ENCODE results near the gene REXO1. TPM values are rescaled to one million over a fixed set of nuclear protein-coding genes. Genes with fewer than 3 reads are reported as not detected.

REXO1 gene
- total RNA-seq, 2 donors from 2014 or later, result 42.0 to 51.7 TPM

DNA sequence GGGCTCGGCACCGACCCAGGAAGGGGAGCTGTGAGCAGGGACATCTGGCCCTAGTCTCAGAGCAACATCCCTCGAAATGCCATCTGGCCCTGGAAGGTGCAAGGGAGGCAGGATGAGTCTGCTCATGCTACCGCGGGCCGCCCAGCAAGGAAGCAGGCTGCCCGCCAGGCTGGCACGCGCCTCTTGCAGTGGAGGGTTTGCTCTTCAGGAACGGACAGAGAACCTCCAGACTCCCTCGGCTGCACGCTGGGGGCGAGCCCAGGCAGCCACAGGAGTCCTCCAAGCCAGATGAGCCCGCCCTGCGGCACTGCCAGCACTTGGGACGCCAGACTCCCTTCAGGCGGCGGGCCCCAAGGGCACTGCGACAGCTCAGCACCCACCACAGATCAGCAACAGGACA lies 26.1 kb downstream of the REXO1 start:
- peaks cover 25% of the 10 kb centered on the region for H3K36me3 ChIP-seq
- H3K9me3 ChIP-seq, result no peaks in the 10 kb centered on the region
- H3K27ac ChIP-seq, result no peak overlapping the region
- TF ChIP-seq, protein P1, sequence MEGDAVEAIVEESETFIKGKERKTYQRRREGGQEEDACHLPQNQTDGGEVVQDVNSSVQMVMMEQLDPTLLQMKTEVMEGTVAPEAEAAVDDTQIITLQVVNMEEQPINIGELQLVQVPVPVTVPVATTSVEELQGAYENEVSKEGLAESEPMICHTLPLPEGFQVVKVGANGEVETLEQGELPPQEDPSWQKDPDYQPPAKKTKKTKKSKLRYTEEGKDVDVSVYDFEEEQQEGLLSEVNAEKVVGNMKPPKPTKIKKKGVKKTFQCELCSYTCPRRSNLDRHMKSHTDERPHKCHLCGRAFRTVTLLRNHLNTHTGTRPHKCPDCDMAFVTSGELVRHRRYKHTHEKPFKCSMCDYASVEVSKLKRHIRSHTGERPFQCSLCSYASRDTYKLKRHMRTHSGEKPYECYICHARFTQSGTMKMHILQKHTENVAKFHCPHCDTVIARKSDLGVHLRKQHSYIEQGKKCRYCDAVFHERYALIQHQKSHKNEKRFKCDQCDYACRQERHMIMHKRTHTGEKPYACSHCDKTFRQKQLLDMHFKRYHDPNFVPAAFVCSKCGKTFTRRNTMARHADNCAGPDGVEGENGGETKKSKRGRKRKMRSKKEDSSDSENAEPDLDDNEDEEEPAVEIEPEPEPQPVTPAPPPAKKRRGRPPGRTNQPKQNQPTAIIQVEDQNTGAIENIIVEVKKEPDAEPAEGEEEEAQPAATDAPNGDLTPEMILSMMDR (IDR thresholded peaks at IDR 0.05), result no peak
- no peak overlapping the region for H3K4me3 ChIP-seq
- intact Hi-C loops (cut with DNase I), result no loop called here
- H3K9ac ChIP-seq (ENCODE audit: low read depth in 2 of 2, low read length in 2 of 2), result no peak overlapping the region
- H3K27me3 ChIP-seq, result no peaks in the 10 kb centered on the region
- no peaks in the 10 kb centered on the region for H3K4me1 ChIP-seq
- DNase-seq, result no peak

DNA sequence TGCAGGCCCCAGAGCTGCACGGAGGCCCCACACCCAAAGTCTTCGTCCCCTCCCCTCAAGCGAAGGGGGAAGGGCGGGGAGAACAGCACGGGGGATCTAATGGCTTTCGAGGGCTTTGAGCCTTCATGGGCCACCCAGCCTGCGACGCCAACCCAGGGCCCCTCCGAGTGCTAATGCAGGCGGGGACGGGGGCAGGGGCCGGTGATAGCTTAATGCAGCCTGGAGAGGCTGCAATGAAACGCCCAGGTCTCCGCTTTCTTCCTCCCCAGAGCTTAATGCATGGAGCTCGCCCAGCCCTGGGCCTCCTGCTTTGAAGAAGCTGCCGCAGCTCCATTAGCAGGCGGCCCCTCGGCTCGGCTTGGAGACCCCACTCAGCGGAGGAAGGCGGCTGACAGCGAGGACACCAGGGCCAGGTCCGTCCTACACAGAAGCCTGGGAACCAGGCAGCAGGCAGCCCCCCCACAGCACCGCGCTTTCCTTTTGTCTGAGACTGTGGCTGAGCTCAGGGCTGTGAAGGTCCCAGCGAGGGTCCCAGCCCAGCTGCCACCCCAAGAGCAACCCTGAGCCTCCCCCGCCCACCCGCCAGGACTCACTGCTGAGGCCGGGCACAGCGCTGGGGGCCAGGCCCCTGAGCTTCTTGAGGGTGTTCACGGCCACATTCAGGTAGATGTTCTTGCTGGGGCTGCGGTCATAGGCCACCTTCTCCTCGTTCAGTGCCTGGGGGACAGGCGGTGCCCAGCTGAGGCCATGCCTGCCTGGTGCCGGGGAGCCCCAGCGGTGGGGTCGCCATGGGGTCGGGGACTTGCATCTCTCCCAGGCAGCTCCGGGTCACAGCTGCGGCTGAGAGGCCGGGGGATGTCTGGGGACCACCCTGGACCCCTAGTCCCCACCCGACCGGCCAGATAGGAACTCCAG lies 28.7 kb downstream of the REXO1 start:
- no peak overlapping the region for H3K4me3 ChIP-seq
- no peaks in the 10 kb centered on the region for H3K4me1 ChIP-seq
- intact Hi-C loops (cut with DNase I), result no loop called here
- peaks cover 25% of the 10 kb centered on the region for H3K36me3 ChIP-seq
- DNase-seq, result no peak
- no peaks in the 10 kb centered on the region for H3K9me3 ChIP-seq
- no peaks in the 10 kb centered on the region for H3K27me3 ChIP-seq
- TF ChIP-seq, protein P1 (IDR thresholded peaks at IDR 0.05), result no peak
- no peak overlapping the region for H3K9ac ChIP-seq (ENCODE audit: low read depth in 2 of 2, low read length in 2 of 2)
- no peak overlapping the region for H3K27ac ChIP-seq

- intact Hi-C loops (cut with DNase I), result no loop called here
- H3K9ac ChIP-seq (ENCODE audit: low read depth in 2 of 2, low read length in 2 of 2), result no peak overlapping the region
- no peaks in the 10 kb centered on the region for H3K27me3 ChIP-seq
- H3K36me3 ChIP-seq, result peaks cover 23% of the 10 kb centered on the region
- no peaks in the 10 kb centered on the region for H3K4me1 ChIP-seq
- TF ChIP-seq, protein P1 (IDR thresholded peaks at IDR 0.05), result no peak
- H3K4me3 ChIP-seq, result no peak overlapping the region
- no peaks in the 10 kb centered on the region for H3K9me3 ChIP-seq
- no peak for DNase-seq
- H3K27ac ChIP-seq, result no peak overlapping the region
These were observed 29.6 kb downstream of the REXO1 start for GRCh38 chr19:1818549-1819195.

DNA sequence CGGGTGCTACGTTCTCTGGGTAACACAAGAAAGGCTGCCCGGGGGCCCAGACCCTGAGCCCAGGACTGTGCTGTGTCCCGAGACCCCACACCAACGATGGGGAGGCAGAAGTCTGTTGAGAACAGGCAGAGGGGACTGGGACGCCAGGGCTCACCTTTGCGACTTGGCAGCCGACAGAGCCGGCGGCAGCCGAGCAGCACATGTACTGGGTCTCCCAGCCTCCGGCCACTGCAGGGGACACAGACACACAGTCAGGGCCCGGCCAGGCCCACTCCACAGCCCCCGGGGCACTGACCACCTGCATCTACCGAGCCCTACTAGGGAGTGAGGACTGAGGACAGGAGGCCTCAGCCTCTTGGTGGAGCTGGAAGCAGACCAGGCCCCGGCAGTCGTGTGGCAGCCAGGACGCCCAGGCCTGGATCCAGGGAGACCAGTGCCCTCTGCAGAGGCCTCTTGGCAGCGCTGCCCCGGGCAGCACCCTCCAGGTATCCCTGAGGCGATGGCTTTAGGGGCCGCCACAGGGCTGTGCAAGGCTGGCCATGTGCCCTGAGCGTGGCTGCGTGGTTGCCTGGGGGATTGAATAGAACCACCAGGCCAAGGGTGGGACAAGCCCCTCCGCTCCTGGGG lies 30.6 kb downstream of the REXO1 start:
- H3K9me3 ChIP-seq, result no peaks in the 10 kb centered on the region
- TF ChIP-seq, protein P1 (IDR thresholded peaks at IDR 0.05), result no peak
- no peak overlapping the region for H3K4me3 ChIP-seq
- no peak overlapping the region for H3K27ac ChIP-seq
- peaks cover 17% of the 10 kb centered on the region for H3K36me3 ChIP-seq
- DNase-seq, result no peak
- no peak overlapping the region for H3K9ac ChIP-seq (ENCODE audit: low read depth in 2 of 2, low read length in 2 of 2)
- intact Hi-C loops (cut with DNase I), result no loop called here
- H3K4me1 ChIP-seq, result peaks cover 8% of the 10 kb centered on the region
- H3K27me3 ChIP-seq, result no peaks in the 10 kb centered on the region

DNA sequence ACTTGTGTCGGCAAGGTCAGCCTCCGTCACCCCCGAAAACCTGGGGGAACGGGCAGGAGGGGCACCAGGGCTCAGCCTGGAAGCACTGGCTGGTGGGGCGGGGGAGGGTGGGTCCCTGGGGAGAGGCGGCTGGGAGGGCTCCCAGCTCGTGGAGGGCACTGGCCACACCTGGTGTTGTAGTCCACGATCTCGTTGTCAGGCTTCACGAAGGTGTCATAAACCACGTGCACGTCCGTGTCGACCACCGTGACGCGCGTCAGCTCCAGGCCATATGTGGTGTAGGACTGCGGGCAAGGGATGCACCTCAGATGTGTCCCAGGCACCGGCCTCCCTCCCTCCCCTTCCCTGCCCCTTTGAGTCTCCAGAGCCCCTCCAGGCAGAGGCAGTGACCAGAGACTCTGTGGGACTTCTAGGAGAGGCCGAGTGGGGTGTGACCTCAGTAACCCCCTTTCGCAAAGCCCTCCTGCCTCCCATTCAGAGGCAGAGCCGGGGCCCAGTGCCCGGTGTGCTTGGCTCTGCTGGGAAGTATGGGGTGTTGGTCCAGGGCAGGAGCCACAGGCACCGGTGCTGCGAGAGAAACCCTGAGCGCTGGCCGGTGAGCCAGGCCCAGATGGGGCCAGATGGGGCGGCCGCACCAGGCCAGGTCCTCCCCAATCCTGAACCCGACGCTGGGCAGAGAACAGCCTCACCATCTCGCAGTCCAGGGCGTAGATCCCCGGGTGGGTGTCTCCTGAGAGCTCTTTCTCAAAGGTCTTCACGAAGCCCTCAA lies 31.6 kb downstream of the REXO1 start:
- Histone ChIP-seq H3K4me1 (peaks cover 10% of the 10 kb centered on the region), H3K9me3 (no peaks in the 10 kb centered on the region), H3K4me3 (no peak overlapping the region), H3K36me3 (peaks cover 17% of the 10 kb centered on the region), H3K9ac (ENCODE audit: low read depth in 2 of 2, low read length in 2 of 2) (no peak overlapping the region), H3K27ac (no peak overlapping the region), H3K27me3 (no peaks in the 10 kb centered on the region)
- DNase-seq, result no peak
- TF ChIP-seq, protein P1 (IDR thresholded peaks at IDR 0.05), result no peak
- intact Hi-C loops (cut with DNase I), result no loop called here
